Chondrocyte (in vitro differentiated cells): ENCODE data around the gene TMOD2. TPM values are rescaled to one million over a fixed set of nuclear protein-coding genes. Genes with fewer than 3 reads are reported as not detected.

Experiments
- DNase-seq: peaks from one replicate; pipeline ENCODE4 v3.0.0; 2021; ENCODE audit warnings: mixed read lengths, low spot score
- H3K27ac Mint-ChIP-seq: one replicate; pipeline ENCODE4 v1.8.0; 2021; ENCODE audit warnings: mild to moderate bottlenecking, moderate library complexity, mixed read lengths; ENCODE audit not compliant: unreplicated experiment
- H3K27me3 Mint-ChIP-seq: 2 replicates; pipeline ENCODE4 v1.8.0; 2021; ENCODE audit warnings: low read depth, mixed read lengths
- H3K36me3 Mint-ChIP-seq: 2 replicates; pipeline ENCODE4 v1.8.0; 2021; ENCODE audit warnings: low read depth, mixed read lengths
- H3K4me1 Mint-ChIP-seq: 2 replicates; pipeline ENCODE4 v1.8.0; 2021; ENCODE audit warnings: low read depth, mild to moderate bottlenecking, mixed read lengths
- H3K4me3 Mint-ChIP-seq: one replicate; pipeline ENCODE4 v1.8.0; 2021; ENCODE audit warnings: mild to moderate bottlenecking, moderate library complexity, mixed read lengths; ENCODE audit not compliant: unreplicated experiment
- H3K9me3 Mint-ChIP-seq: 2 replicates; pipeline ENCODE4 v1.8.0; 2021; ENCODE audit warnings: low read depth, mixed read lengths
- total RNA-seq: library from RNA; stranded (reverse); gene quantifications from 3 replicates; pipeline ENCODE4 v1.2.1, GENCODE V29; 2021
- TF ChIP-seq, protein P1 (sequence below): fragments of 200-600 bp; sonication (generic); IDR thresholded peaks from 2 replicates; pipeline ENCODE4 v1.5.0; 2021; ENCODE audit warnings: antibody characterized with exemption, mild to moderate bottlenecking, moderate library complexity

TMOD2 gene
- total RNA-seq, 1 donor from 2014 or later, result 7.8 TPM

DNA sequence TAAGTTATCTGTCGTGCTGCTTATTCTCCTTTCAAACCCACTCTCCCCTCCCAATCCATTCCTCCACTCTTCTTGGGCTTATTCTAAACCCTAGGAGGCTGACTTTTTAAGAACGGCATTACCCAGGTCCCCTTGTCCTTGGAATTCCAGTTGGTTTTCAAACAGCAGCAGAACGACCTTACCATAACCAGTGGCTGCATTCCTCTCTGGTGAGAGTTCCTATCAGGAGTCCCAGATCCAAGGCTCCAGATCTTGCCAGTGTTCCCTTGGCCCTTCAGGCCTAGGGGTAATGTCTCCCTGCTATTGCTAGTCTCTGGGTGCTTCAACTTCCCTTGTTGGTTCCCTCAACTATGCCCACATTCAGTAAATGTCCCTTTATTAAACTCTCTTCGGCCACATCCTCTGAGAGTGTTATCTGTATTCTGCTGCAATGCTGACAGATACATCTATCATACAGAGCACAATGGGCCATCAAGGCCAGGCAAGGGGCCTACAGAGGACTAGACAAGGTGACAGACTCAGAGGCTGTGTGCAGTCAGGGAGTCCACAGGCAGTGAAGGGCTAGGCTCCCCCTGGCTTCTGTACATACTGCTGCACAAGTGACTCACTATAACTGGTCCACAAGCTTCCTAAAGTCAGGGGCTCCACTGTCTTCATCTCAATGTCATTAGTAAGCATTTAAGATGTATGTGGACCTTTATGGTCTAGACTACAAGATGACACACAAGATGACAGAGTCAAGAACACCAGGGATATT lies 24.1 kb upstream of the TMOD2 start:
- Mint-ChIP-seq H3K4me3 (no peak overlapping the region), H3K4me1 (peaks cover 18% of the 10 kb centered on the region), H3K9me3 (no peaks in the 10 kb centered on the region), H3K36me3 (no peaks in the 10 kb centered on the region), H3K27me3 (no peaks in the 10 kb centered on the region), H3K27ac (no peak overlapping the region)
- TF ChIP-seq, protein P1, sequence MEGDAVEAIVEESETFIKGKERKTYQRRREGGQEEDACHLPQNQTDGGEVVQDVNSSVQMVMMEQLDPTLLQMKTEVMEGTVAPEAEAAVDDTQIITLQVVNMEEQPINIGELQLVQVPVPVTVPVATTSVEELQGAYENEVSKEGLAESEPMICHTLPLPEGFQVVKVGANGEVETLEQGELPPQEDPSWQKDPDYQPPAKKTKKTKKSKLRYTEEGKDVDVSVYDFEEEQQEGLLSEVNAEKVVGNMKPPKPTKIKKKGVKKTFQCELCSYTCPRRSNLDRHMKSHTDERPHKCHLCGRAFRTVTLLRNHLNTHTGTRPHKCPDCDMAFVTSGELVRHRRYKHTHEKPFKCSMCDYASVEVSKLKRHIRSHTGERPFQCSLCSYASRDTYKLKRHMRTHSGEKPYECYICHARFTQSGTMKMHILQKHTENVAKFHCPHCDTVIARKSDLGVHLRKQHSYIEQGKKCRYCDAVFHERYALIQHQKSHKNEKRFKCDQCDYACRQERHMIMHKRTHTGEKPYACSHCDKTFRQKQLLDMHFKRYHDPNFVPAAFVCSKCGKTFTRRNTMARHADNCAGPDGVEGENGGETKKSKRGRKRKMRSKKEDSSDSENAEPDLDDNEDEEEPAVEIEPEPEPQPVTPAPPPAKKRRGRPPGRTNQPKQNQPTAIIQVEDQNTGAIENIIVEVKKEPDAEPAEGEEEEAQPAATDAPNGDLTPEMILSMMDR, result no peak
- no peak for DNase-seq

DNA sequence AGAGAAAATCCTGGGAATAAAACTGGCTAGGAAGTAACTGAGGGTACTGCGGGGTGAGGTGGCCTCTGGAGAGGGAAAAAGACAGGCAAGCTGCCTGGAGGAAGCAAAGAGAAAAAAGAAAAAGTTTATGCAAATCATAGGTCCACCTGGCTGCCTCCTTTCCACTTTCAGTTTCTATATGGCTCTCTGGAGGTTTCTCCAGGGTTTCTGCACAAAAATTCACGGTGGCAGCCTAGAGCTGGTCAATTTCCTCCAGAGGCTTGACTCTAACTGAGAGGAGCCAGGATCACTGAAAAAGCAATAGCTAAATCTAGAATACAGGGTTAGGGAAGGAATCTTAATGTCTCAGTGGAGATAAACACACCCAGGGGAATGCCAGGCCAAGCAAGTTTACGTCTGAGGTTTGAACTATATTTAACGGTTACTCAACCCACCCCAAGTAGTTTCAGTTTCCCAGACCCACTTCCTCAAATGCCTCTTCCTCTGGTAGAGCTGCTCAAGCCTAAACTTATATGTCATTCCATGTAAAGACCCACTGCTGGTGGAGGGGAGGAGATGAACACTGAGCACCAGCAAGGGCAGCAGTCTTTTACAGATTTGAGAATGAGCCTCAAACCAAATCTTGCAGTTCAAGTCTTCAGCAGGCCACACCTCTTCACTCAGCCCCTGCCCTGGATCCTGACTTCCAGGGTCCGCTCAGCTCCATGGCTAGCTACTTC lies 19.7 kb upstream of the TMOD2 start:
- no peaks in the 10 kb centered on the region for H3K9me3 Mint-ChIP-seq

DNA sequence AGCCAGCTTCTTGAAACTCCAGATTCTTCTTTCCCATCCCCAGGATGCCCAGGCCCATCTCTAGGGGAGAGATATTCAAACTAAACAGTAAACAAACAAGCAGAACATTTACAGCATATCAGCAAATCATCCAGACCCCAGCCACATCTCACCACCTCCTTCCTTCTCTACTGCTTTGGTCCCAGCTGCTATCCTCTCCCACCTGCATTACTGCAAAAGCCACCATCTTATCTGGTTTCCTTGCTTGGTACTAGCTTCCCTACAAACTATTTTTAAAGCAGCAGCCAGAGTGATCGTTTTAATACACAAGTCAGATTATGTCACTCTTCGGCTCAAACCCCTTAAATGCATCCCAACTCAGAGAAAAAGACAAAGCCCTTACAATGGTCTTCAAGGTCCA lies 18.8 kb upstream of the TMOD2 start:
- H3K27ac Mint-ChIP-seq, result no peak overlapping the region
- H3K36me3 Mint-ChIP-seq, result peaks cover 1% of the 10 kb centered on the region

More for the DNA sequence above, 19.7 kb upstream of the TMOD2 start:
- peaks cover 18% of the 10 kb centered on the region for H3K4me1 Mint-ChIP-seq
- TF ChIP-seq, protein P1, result no peak
- no peaks in the 10 kb centered on the region for H3K27me3 Mint-ChIP-seq
- DNase-seq, result no peak
- H3K36me3 Mint-ChIP-seq, result peaks cover 1% of the 10 kb centered on the region
- peak overlapping the region; percentile 76 for H3K27ac Mint-ChIP-seq
- peak overlapping the region; percentile 38 for H3K4me3 Mint-ChIP-seq

DNA sequence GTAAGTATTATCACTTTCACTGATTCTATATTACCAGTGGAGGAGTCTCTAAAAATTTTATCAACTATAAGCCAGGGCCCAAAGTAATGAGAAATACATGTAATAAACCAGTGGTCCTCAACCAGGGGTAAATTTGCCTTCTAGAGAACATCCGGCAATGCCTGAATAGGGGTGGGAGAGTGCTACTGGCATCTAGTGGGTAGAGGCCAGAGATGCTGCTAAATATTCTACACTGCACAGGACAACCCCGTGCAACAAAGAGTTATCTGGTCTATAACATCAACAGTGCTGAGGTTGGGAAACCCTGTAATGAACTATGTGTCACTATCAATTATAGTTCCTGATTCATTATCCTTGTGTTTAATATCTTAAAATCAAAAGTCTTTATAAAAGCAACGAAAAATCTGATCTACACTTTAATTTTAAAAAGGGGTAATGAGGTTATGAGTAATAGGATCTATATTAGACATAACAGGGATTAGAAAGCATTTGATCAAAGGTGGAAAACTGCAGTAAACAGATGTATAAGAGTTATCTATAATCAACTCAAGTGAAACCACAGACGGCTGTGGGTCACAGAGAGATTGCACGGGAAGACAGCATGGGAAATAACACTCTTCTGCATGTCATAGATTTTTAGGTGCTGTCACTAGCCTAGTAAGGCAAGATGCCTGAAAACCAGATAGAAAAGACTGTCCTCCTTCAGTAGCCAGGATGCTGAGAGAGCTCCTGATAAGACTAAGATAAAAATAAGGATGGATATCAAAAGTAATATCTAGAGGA lies 16.0 kb upstream of the TMOD2 start:
- H3K9me3 Mint-ChIP-seq, result no peaks in the 10 kb centered on the region
- peaks cover 1% of the 10 kb centered on the region for H3K36me3 Mint-ChIP-seq
- TF ChIP-seq, protein P1, result peak; percentile 19
- no peak overlapping the region for H3K27ac Mint-ChIP-seq
- no peak overlapping the region for H3K4me3 Mint-ChIP-seq
- H3K4me1 Mint-ChIP-seq, result peaks cover 26% of the 10 kb centered on the region
- no peaks in the 10 kb centered on the region for H3K27me3 Mint-ChIP-seq
- no peak for DNase-seq

More for the DNA sequence above, 18.8 kb upstream of the TMOD2 start:
- no peaks in the 10 kb centered on the region for H3K27me3 Mint-ChIP-seq
- no peaks in the 10 kb centered on the region for H3K9me3 Mint-ChIP-seq
- no peak for DNase-seq
- TF ChIP-seq, protein P1, result no peak
- H3K4me1 Mint-ChIP-seq, result peaks cover 19% of the 10 kb centered on the region
- no peak overlapping the region for H3K4me3 Mint-ChIP-seq

DNA sequence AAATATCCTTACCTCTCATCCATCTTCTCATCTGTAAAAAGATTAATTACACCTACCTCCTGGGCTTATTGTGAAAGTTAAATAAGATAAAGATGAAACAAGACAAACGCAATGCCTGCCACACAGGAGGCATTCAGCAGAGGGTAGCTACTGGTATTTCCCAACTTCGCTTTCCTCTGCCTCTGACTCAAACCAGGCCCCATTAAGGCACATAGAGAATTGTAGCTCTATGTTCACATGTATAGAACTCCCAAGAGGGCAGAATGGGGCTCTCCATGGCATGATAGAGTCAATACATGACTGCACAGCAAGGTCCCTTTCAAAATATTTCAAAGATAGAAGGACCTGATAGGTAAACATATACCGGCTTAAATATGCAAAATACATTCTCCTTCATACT lies 15.3 kb upstream of the TMOD2 start:
- Mint-ChIP-seq H3K9me3 (no peaks in the 10 kb centered on the region), H3K4me1 (peaks cover 26% of the 10 kb centered on the region), H3K4me3 (peak overlapping the region; percentile 66), H3K27ac (no peak overlapping the region), H3K27me3 (peaks cover 1% of the 10 kb centered on the region), H3K36me3 (peaks cover 1% of the 10 kb centered on the region)
- DNase-seq, result no peak
- TF ChIP-seq, protein P1, result no peak
